Effector CD8-positive, alpha-beta T cell (primary cell): ENCODE data around the gene C17orf67.
A peak's percentile ranks its signal among the peaks of the same experiment; 100 is the strongest.

ENCODE experiments used
- DNase-seq: peaks from one replicate; lab custom pipeline; 2025; lab: John Stamatoyannopoulos, UW

C17orf67 gene

GRCh38 chr17:56808503-56808902 is 25.2 kb downstream of the C17orf67 start:
- DNase-seq, result no peak

- DNase-seq, result no peak
Measured at GRCh38 chr17:56807723-56808122, 26.0 kb downstream of the C17orf67 start.

- DNase-seq, result no peak
Measured at GRCh38 chr17:56806949-56807348, 26.8 kb downstream of the C17orf67 start.

- no peak for DNase-seq
Measured at GRCh38 chr17:56804454-56804853, 29.3 kb downstream of the C17orf67 start.

GRCh38 chr17:56803071-56803470 is 30.6 kb downstream of the C17orf67 start:
- DNase-seq, result no peak

- no peak for DNase-seq
Measured at GRCh38 chr17:56801459-56802178, 32.1 kb downstream of the C17orf67 start.

GRCh38 chr17:56798916-56799315 is 34.8 kb downstream of the C17orf67 start:
- no peak for DNase-seq

- no peak for DNase-seq
Measured at GRCh38 chr17:56796536-56796935, 37.2 kb downstream of the C17orf67 start.

- no peak for DNase-seq
Measured at GRCh38 chr17:56795221-56795865, 38.4 kb downstream of the C17orf67 start.

GRCh38 chr17:56793957-56794356 is 39.8 kb downstream of the C17orf67 start:
- no peak for DNase-seq

GRCh38 chr17:56793531-56793930 is 40.2 kb downstream of the C17orf67 start:
- no peak for DNase-seq

GRCh38 chr17:56792267-56792666 is 41.5 kb downstream of the C17orf67 start:
- DNase-seq, result no peak

GRCh38 chr17:56786989-56787482 is 46.7 kb downstream of the C17orf67 start:
- no peak for DNase-seq

GRCh38 chr17:56785997-56786680 is 47.6 kb downstream of the C17orf67 start:
- no peak for DNase-seq

GRCh38 chr17:56785405-56785804 is 48.3 kb downstream of the C17orf67 start:
- DNase-seq, result no peak

- no peak for DNase-seq
Measured at GRCh38 chr17:56782338-56782737, 51.4 kb downstream of the C17orf67 start.

GRCh38 chr17:56781906-56782305 is 51.8 kb downstream of the C17orf67 start:
- no peak for DNase-seq

GRCh38 chr17:56779898-56780777 is 53.6 kb downstream of the C17orf67 start:
- peak; percentile 71 for DNase-seq

- no peak for DNase-seq
Measured at GRCh38 chr17:56779322-56779721, 54.4 kb downstream of the C17orf67 start.

- no peak for DNase-seq
Measured at GRCh38 chr17:56778898-56779297, 54.8 kb downstream of the C17orf67 start.

- no peak for DNase-seq
Measured at GRCh38 chr17:56777859-56778258, 55.9 kb downstream of the C17orf67 start.

GRCh38 chr17:56774650-56775049 is 59.1 kb downstream of the C17orf67 start:
- DNase-seq, result no peak
